HG02763 (cell line): ENCODE measurements around the gene ATP6V0D1.

Experiments
- ATAC-seq: cut with Tn5 transposase; IDR thresholded peaks from one replicate; pipeline ENCODE4 v1.9.1; 2021; ENCODE audit warnings: mild to moderate bottlenecking, moderate library complexity; ENCODE audit not compliant: unreplicated experiment

Gene ATP6V0D1

DNA sequence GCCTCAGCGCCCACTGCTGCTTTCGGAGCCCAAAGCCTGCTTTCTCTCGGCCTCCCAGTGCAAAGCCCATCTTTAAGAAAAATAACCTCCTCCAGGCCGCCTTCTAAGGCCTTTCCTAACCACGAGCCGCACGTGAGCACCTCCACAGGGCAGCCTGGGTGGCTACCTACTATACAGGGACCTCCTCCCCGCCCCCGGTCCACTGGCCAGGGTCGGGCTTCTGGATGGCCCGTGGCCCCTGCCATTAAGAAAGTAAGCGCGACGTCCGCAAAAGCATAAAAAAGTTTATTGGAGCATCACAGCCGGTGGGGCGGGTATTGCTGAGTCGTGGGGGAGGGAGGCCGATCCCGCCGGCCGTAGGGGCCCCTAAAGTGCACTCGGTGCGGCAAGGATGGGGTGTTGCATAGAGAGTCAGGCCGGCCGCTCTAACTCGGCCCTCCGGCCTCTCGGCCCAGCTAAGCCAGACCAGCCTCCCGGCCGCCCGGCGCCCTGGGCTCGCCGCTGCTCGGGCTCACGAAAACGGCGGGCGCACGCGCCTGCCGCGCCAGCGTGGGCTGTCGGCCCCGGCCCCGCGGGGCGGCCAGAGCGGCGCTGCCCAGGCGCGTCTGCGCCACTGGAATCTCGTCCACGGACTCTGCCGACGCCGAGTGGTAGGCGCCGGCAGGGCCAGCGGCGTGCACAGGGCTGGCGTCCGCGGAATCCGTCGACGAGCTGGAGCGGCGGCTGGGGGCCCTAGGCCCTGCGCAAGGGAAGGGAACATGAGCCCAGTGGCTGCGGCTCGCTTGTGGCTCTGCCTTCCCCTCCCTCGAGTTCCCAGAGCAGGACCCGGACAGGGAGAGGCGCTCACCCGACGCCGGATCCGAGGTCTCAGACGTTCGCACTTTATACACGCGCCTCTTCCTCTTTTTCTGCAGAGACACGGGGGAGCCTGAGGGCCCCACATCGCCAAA is 86.5 kb downstream of the ATP6V0D1 start:
- ATAC-seq = no peak

- ATAC-seq = no peak
These were observed 87.2 kb downstream of the ATP6V0D1 start for GRCh38 chr16:67393788-67394154.

DNA sequence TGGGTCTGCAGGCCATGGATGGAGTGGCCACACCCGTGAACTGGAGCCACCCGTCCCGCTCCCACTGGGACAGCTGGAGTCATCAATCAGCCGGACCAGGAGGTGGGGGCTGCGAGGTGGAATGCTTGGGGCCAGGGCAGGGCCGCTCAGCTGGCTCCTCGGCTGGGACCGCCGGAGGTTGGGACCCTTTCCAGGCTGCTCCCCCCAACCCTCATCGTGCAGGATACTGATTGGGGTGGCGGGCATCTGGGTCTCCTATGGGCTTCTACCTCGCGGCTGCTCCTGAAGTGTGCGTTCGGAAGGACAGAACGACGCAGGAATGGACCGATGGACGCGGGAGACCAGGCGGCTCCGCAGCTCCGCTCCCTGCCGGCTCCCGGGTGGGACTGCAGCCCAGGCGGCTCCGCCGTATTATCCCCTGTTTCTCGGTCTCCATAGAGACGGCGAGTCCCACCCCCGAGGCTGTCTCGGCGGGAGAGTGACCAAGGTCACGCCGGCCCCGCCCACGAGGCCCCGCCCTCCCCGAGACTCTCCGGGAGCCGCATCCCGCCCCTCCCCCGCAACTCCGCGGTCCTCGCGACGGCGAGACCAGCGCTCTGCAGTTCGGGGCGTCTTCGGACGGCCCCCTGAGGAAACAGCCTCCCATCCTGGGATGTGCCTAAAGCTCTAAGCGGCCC is 87.7 kb downstream of the ATP6V0D1 start, which contains the start of gene TPPP3:
TSS of gene TPPP3 (minus strand) at position 388 of the 677 bp plus-strand sequence. CDS start 2,387 bp downstream, outside the sequence.
- no peak for ATAC-seq

DNA sequence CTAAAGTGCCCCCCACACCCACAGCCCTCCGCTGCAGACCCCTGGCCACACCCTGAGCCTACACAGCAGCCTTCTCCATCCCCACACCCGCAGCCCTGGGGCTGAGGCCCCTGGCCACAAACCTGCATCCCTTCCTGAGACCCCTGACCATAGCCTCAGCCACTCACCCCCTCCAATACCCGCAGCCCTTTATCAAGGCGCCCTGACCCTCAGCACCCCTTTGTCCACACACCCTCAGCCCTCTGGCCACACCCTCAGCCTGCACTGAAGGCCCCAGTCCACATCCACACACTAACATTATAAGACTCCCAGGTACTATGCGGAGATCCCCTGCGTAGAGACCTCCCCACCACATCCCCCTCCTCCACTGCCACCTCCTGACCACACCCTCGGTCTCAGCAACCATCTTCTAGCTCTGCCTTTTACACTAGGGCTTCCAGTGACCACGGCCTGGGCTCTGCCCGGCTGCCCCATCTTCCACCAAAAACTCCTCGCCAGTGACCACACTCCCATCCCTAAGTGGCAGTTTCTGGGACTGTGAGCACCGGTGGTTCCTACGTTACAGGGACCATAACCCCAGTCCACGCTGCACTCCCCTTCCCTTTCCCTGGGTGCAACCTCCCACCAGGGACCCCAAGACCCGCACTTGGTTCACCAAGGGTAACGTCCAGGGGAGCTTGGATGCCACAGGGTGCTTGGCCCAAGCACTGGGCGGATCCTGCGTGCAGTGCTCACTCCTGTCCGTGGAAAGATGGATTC is 88.5 kb downstream of the ATP6V0D1 start:
- no peak for ATAC-seq

- no peak for ATAC-seq
These were observed 89.3 kb downstream of the ATP6V0D1 start for GRCh38 chr16:67391424-67392300.

GRCh38 chr16:67390816-67391423 is 90.0 kb downstream of the ATP6V0D1 start:
- ATAC-seq = no peak

DNA sequence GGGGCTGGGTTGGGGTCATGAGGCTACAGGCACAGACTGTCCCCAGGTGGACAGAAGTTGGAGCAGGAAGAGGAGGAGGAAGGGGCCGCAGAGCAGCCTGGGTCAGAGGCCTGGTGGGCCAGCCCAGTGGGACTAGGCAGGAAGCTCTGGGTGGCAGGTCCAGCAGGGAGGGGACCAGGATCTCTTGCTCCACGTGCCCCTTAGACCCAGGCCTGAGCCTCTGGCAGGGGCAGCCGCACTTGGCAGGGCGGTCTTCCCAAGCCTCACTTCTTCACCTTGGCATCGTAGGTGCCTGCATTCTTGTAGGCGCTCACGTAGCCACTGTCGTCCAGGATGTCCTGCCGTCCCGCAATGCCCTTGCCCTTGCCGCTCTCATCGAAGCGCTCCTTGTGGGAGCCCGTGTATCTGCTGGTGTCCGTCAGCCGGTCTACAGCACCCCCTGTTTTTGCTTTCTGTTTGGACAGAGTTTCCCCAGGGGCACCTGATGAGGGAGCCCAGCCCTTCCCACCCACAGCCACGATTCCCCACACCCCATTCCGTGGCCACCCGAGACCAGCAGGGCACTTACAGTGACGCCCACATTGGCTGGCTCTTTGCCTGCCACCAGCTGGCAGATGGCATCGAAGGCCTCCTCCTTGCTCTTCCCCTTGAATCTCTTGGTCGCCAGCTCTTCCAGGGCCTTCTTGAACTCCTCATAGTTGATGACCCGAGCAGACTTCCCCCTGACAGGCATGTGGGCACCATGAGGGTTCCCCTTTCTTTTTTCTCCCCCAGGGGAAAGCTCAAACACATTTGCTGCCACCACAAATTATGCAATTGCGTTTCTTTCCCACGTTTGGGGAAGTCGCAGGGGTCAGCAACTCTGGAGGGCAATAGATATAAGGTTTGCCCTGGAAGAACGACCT is 90.8 kb downstream of the ATP6V0D1 start:
- ATAC-seq = no peak

GRCh38 chr16:67388591-67388990 is 92.4 kb downstream of the ATP6V0D1 start:
- no peak for ATAC-seq

- no peak for ATAC-seq
These were observed 92.8 kb downstream of the ATP6V0D1 start for GRCh38 chr16:67388191-67388590.
